ENCODE data around the gene IGFBP4.

DNA sequence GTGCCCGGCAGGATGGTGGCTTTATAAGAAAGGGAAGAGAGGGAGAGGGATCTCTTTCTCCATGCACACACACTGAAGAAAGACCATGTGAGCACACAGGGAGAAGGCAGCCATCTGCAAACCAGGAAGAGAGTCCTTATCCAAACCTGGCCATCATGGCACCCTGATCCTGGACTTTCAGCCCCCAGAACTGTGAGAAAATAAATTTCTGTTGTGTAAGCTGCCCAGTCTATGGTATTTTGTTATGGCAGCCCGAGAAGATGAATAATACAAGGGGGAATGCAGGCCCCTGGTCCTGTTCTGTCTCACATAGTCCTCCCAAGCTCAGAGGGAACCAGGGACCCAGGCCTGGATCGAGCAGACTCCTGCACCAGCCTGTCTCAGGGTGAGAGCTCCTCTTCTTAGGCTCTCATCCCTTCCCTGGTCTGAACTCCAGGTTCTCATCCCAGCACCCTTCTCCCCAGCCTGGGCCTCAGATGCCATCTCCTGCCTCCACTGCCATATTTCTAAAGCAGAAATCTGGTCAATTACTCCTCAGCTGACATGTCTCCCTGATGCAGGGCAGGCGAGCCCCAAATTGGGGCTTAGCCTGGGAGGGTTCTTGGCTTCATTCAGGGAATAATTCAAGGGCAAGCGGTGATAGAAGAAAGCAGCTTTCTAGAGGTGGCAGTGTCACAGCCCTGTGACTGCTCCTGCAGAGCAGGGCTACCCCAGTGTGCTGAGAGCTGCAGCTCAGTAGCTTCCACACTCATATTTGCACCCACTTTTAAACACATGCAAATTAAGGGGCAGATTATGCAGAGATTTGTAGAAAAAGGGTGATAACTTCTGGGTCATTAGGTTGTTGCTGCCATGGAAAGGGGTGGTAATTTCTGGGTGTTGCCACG lies 28.8 kb downstream of the IGFBP4 start:
- TF ChIP-seq, protein P1, sequence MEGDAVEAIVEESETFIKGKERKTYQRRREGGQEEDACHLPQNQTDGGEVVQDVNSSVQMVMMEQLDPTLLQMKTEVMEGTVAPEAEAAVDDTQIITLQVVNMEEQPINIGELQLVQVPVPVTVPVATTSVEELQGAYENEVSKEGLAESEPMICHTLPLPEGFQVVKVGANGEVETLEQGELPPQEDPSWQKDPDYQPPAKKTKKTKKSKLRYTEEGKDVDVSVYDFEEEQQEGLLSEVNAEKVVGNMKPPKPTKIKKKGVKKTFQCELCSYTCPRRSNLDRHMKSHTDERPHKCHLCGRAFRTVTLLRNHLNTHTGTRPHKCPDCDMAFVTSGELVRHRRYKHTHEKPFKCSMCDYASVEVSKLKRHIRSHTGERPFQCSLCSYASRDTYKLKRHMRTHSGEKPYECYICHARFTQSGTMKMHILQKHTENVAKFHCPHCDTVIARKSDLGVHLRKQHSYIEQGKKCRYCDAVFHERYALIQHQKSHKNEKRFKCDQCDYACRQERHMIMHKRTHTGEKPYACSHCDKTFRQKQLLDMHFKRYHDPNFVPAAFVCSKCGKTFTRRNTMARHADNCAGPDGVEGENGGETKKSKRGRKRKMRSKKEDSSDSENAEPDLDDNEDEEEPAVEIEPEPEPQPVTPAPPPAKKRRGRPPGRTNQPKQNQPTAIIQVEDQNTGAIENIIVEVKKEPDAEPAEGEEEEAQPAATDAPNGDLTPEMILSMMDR (conservative IDR thresholded peaks at IDR 0.05 in 1 of 2, IDR thresholded peaks at IDR 0.05 in 1 of 2; ENCODE audit: extremely low read depth in 1 of 2, insufficient read depth in 1 of 2, low read depth in 1 of 2, low read length in 2 of 2), result no peak
- TF ChIP-seq EZH2 (IDR thresholded peaks at IDR 0.05; ENCODE audit: borderline replicate concordance, low read length), result no peak

All from mammary epithelial cell (primary cell).